Iris pigment epithelial cell (primary cell): ENCODE data around the gene RFC3.
"Not testable (repeated sequence)": the region's sequence is repeated elsewhere in the genome, so short reads cannot be mapped to it uniquely, and the experiment has no call there.

Experiments used
- DNase-seq: peaks from one replicate; pipeline ENCODE4 v3.0.0-alpha.2; 2011; ENCODE audit warnings: low read depth

RFC3 gene

GRCh38 chr13:33806470-33807248 lies 11.3 kb upstream of the RFC3 start:
- DNase-seq: no peak

GRCh38 chr13:33812829-33813228 lies 5.1 kb upstream of the RFC3 start:
- DNase-seq: not testable (repeated sequence)

GRCh38 chr13:33815011-33815550 lies 2.9 kb upstream of the RFC3 start:
- DNase-seq: no peak

- no peak for DNase-seq
These were observed 1.0 kb upstream of the RFC3 start for GRCh38 chr13:33816912-33817311.

- no peak for DNase-seq
These were observed 442 bp upstream of the RFC3 start for GRCh38 chr13:33817513-33817900.

GRCh38 chr13:33825083-33825482 lies 7.1 kb downstream of the RFC3 start:
- DNase-seq: no peak

- no peak for DNase-seq
These were observed 9.2 kb downstream of the RFC3 start for GRCh38 chr13:33827139-33827538.

GRCh38 chr13:33828431-33829129 lies 10.6 kb downstream of the RFC3 start:
- no peak for DNase-seq

GRCh38 chr13:33832872-33833271 lies 14.9 kb downstream of the RFC3 start:
- DNase-seq: no peak

- peak; percentile 47 for DNase-seq
These were observed 20.7 kb downstream of the RFC3 start for GRCh38 chr13:33838647-33839046.

- no peak for DNase-seq
These were observed 22.5 kb downstream of the RFC3 start for GRCh38 chr13:33840402-33840801.

- DNase-seq: no peak
These were observed 24.3 kb downstream of the RFC3 start for GRCh38 chr13:33842207-33842606.

GRCh38 chr13:33842986-33843385 lies 25.0 kb downstream of the RFC3 start:
- DNase-seq: no peak

- no peak for DNase-seq
These were observed 27.8 kb downstream of the RFC3 start for GRCh38 chr13:33845572-33846302.

- no peak for DNase-seq
These were observed 28.5 kb downstream of the RFC3 start for GRCh38 chr13:33846303-33847062.

GRCh38 chr13:33849211-33849610 lies 31.3 kb downstream of the RFC3 start:
- no peak for DNase-seq

- DNase-seq: no peak
These were observed 37.5 kb downstream of the RFC3 start for GRCh38 chr13:33855371-33855895.

GRCh38 chr13:33859691-33860303 lies 41.8 kb downstream of the RFC3 start:
- no peak for DNase-seq

- no peak for DNase-seq
These were observed 42.6 kb downstream of the RFC3 start for GRCh38 chr13:33860526-33860925.

- no peak for DNase-seq
These were observed 44.1 kb downstream of the RFC3 start for GRCh38 chr13:33862016-33862415.

GRCh38 chr13:33863188-33863789 lies 45.3 kb downstream of the RFC3 start:
- DNase-seq: no peak
